AG04449 (cell line): ENCODE results near the gene GLRA1.

Experiments used
- CTCF ChIA-PET: fragments of 350-600 bp; formaldehyde crosslinking; extraction: SDS; loops from one replicate; lab custom pipeline; 2021; ENCODE audit warnings: antibody characterized with exemption; lab: Yijun Ruan, JAX
- POLR2A ChIA-PET: fragments of 400-600, 350-600 bp; formaldehyde crosslinking; extraction: SDS; loops from one replicate; lab custom pipeline; 2020; ENCODE audit warnings: antibody characterized with exemption, inconsistent platforms; lab: Yijun Ruan, JAX
- DNase-seq: peaks from one replicate; pipeline ENCODE4 v3.0.0-alpha.2; 2010; ENCODE audit warnings: low read depth, low spot score
- H3K4me3 ChIP-seq: 2 replicates; pipeline ENCODE4 v1.5.1; 2011; ENCODE audit warnings: low read depth, mild to moderate bottlenecking, control low read depth, low read length
- CTCF ChIP-seq: IDR thresholded peaks from one replicate; pipeline ENCODE4 v1.5.1; 2011; ENCODE audit warnings: mild to moderate bottlenecking, moderate library complexity, low read length, control low read depth, inconsistent platforms; ENCODE audit not compliant: insufficient read depth; ENCODE audit errors: missing control alignments

The GLRA1 gene

GRCh38 chr5:151815051-151815450 lies 109.6 kb downstream of the GLRA1 start:
- DNase-seq: no peak
- CTCF ChIA-PET: interaction anchor here (4.2 to 18.2 kb wide), 2 partner anchors 10 to 326 kb away, joined by 31 to 477 read pairs; no protein-coding TSS in a partner anchor
- H3K4me3 ChIP-seq: no peak overlapping the region
- POLR2A ChIA-PET: no interaction called here
- TF ChIP-seq CTCF: no peak

- DNase-seq: no peak
- POLR2A ChIA-PET: no interaction called here
These were observed 111.8 kb downstream of the GLRA1 start for GRCh38 chr5:151812757-151813309.

GRCh38 chr5:151811593-151812321 lies 112.9 kb downstream of the GLRA1 start:
- no peak overlapping the region for H3K4me3 ChIP-seq
- DNase-seq: no peak
- CTCF ChIA-PET: interaction anchor here (0.7 to 1.8 kb wide), 2 partner anchors 13 to 14 kb away, joined by 3 to 4 read pairs; no protein-coding TSS in a partner anchor
- no peak for TF ChIP-seq CTCF
- POLR2A ChIA-PET: no interaction called here

More at GRCh38 chr5:151812757-151813309, 111.8 kb downstream of the GLRA1 start:
- H3K4me3 ChIP-seq: no peak overlapping the region
- CTCF ChIA-PET: interaction anchor here (1.8 kb wide), 1 partner anchor 14 kb away, joined by 4 read pairs; no protein-coding TSS in a partner anchor
- TF ChIP-seq CTCF: no peak

GRCh38 chr5:151810897-151811296 lies 113.8 kb downstream of the GLRA1 start:
- no peak overlapping the region for H3K4me3 ChIP-seq
- ChIA-PET CTCF (interaction anchor here (1.5 kb wide), 1 partner anchor 12 kb away, joined by 3 read pairs; no protein-coding TSS in a partner anchor), POLR2A (no interaction called here)
- DNase-seq: no peak
- no peak for TF ChIP-seq CTCF

GRCh38 chr5:151810449-151810848 lies 114.2 kb downstream of the GLRA1 start:
- ChIA-PET POLR2A (no interaction called here), CTCF (interaction anchor here (1.4 to 1.5 kb wide), 2 partner anchors 12 to 15 kb away, joined by 3 to 8 read pairs; no protein-coding TSS in a partner anchor)
- no peak for DNase-seq
- no peak for TF ChIP-seq CTCF
- no peak overlapping the region for H3K4me3 ChIP-seq
